Trophoblast cell (in vitro differentiated cells and primary cell): ENCODE measurements around the gene S100A4.

ENCODE experiments used
- DNase-seq, 2 donors: peaks; one replicate each; pipeline ENCODE4 v3.0.0-alpha.2; 2016
- H2AFZ ChIP-seq: 2 replicates; pipeline ENCODE4 v1.6.1; 2013; ENCODE audit warnings: low read length, moderate library complexity, mild to moderate bottlenecking; ENCODE audit not compliant: insufficient read depth, poor library complexity
- H2AK5ac ChIP-seq: 2 replicates; pipeline ENCODE4 v1.6.1; 2013; ENCODE audit warnings: mild to moderate bottlenecking, low read length
- H2BK120ac ChIP-seq: 2 replicates; pipeline ENCODE4 v1.6.1; 2013; ENCODE audit warnings: low read length, mild to moderate bottlenecking, moderate library complexity; ENCODE audit not compliant: insufficient read depth, poor library complexity
- H2BK12ac ChIP-seq: 2 replicates; pipeline ENCODE4 v1.6.1; 2013; ENCODE audit warnings: mild to moderate bottlenecking, low read length, moderate library complexity
- H2BK5ac ChIP-seq: 2 replicates; pipeline ENCODE4 v1.6.1; 2013; ENCODE audit warnings: low read length, low read depth, moderate library complexity, mild to moderate bottlenecking; ENCODE audit not compliant: poor library complexity
- H3K14ac ChIP-seq: 2 replicates; pipeline ENCODE4 v1.6.1; 2013; ENCODE audit warnings: mild to moderate bottlenecking, low read length
- H3K18ac ChIP-seq: 2 replicates; pipeline ENCODE4 v1.6.1; 2013; ENCODE audit warnings: mild to moderate bottlenecking, low read length
- H3K23ac ChIP-seq: 2 replicates; pipeline ENCODE4 v1.6.1; 2013; ENCODE audit warnings: low read length
- H3K27ac ChIP-seq: 2 replicates; pipeline ENCODE4 v1.5.1; 2013; ENCODE audit warnings: low read depth, mild to moderate bottlenecking, inconsistent platforms, low read length, moderate library complexity
- H3K27me3 ChIP-seq: 2 replicates; pipeline ENCODE4 v1.6.1; 2013; ENCODE audit warnings: inconsistent platforms, mild to moderate bottlenecking, low read length, moderate library complexity; ENCODE audit not compliant: insufficient read depth
- H3K36me3 ChIP-seq, 2 experiments: 1 replicate in 1 of 2; 2 replicates in 1 of 2; pipeline ENCODE4 v1.6.1; 2013; ENCODE audit warnings: low read length in 2 of 2, mild to moderate bottlenecking in 2 of 2, moderate library complexity in 1 of 2; ENCODE audit not compliant: insufficient read depth in 2 of 2, control insufficient read depth in 1 of 2
- H3K4ac ChIP-seq: 2 replicates; pipeline ENCODE4 v1.6.1; 2013; ENCODE audit warnings: low read depth, mild to moderate bottlenecking, low read length, moderate library complexity
- H3K4me1 ChIP-seq, 2 experiments: 1 replicate in 1 of 2; 2 replicates in 1 of 2; pipeline ENCODE4 v1.6.1; 2013; ENCODE audit warnings: low read length in 2 of 2, mild to moderate bottlenecking in 2 of 2, moderate library complexity in 1 of 2; ENCODE audit not compliant: insufficient read depth in 2 of 2, control insufficient read depth in 1 of 2
- H3K4me2 ChIP-seq: 2 replicates; pipeline ENCODE4 v1.6.1; 2013; ENCODE audit warnings: inconsistent platforms, mild to moderate bottlenecking, low read length, moderate library complexity
- H3K4me3 ChIP-seq: 2 replicates; pipeline ENCODE4 v1.5.1; 2013; ENCODE audit warnings: mild to moderate bottlenecking, low read depth, low read length, inconsistent platforms
- H3K79me1 ChIP-seq: one replicate; pipeline ENCODE4 v1.6.1; 2013; ENCODE audit warnings: low read length
- H3K79me2 ChIP-seq: 2 replicates; pipeline ENCODE4 v1.6.1; 2013; ENCODE audit warnings: low read length, mild to moderate bottlenecking; ENCODE audit not compliant: control insufficient read depth, insufficient read depth, poor library complexity
- H3K9ac ChIP-seq: 2 replicates; pipeline ENCODE4 v1.6.1; 2013; ENCODE audit warnings: mild to moderate bottlenecking, low read length
- H3K9me3 ChIP-seq: 2 replicates; pipeline ENCODE4 v1.6.1; 2013; ENCODE audit warnings: low read depth, mild to moderate bottlenecking, control low read depth, inconsistent platforms, low read length; ENCODE audit not compliant: insufficient read depth
- H4K12ac ChIP-seq: 2 replicates; pipeline ENCODE4 v1.6.1; 2013; ENCODE audit warnings: low read depth, mild to moderate bottlenecking, low read length, moderate library complexity
- H4K8ac ChIP-seq: 2 replicates; pipeline ENCODE4 v1.6.1; 2013; ENCODE audit warnings: low read depth, mild to moderate bottlenecking, low read length, moderate library complexity
- H4K91ac ChIP-seq: one replicate; pipeline ENCODE4 v1.6.1; 2013; ENCODE audit warnings: low read depth, mild to moderate bottlenecking, low read length, moderate library complexity
- WGBS: extraction: QIAGEN DNeasy Blood & Tissue Kit; methylation state at CpG from one replicate; pipeline ENCODE4 v1.1.7; 2013; ENCODE audit warnings: missing lambda C conversion rate; ENCODE audit not compliant: insufficient read length, insufficient coverage; ENCODE audit errors: extremely low coverage; 5-methylcytosine and 5-hydroxymethylcytosine counted together

S100A4 gene

GRCh38 chr1:153566414-153567371, 21.1 kb upstream of the S100A4 start:
- Histone ChIP-seq H3K23ac (peak overlapping the region; percentile 87), H2AK5ac (peak overlapping the region; percentile 99), H3K18ac (peak overlapping the region; percentile 98), H4K12ac (peak overlapping the region; percentile 86), H3K27me3 (no peaks in the 10 kb centered on the region), H4K8ac (peak overlapping the region; percentile 94), H2BK120ac (peak overlapping the region; percentile 100), H3K4me2 (peak overlapping the region; percentile 30), H3K4me1 (peaks cover 39 to 51% of the 10 kb centered on the region in 2 experiments), H3K9me3 (no peaks in the 10 kb centered on the region), H3K79me2 (peaks cover 16% of the 10 kb centered on the region), H2BK5ac (peak overlapping the region; percentile 100), H2AFZ (peak overlapping the region; percentile 78), H3K14ac (peak overlapping the region; percentile 98), H3K79me1 (peaks cover 59% of the 10 kb centered on the region), H3K4me3 (peak overlapping the region; percentile 29), H3K36me3 (no peaks in the 10 kb centered on the region), H3K4ac (peak overlapping the region; percentile 97), H3K27ac (peak overlapping the region; percentile 100), H4K91ac (peak overlapping the region; percentile 100), H2BK12ac (peak overlapping the region; percentile 99), H3K9ac (peak overlapping the region; percentile 79)
- WGBS: no CpG with 5 or more reads among the region's 16 CpGs
- DNase-seq: peak; percentile 97

GRCh38 chr1:153565529-153566374, 20.1 kb upstream of the S100A4 start, which contains the start of gene S100A2:
Gene S100A2, minus strand, starts transcription at chr1:153565844. Its CDS starts 1,967 bp downstream, at chr1:153563877.
- Histone ChIP-seq H3K4me3 (no peak within 1 kb of the TSS), H3K79me1 (peaks cover 59% of the 10 kb centered on the region), H2BK5ac (peak within 1 kb of the TSS; percentile 100), H2BK12ac (peak within 1 kb of the TSS; percentile 99), H4K12ac (peak within 1 kb of the TSS; percentile 86), H3K4me2 (peak within 1 kb of the TSS; percentile 30), H3K18ac (peak within 1 kb of the TSS; percentile 98), H4K91ac (peak within 1 kb of the TSS; percentile 100), H3K79me2 (peaks cover 16% of the 10 kb centered on the region), H2BK120ac (peak within 1 kb of the TSS; percentile 100), H3K23ac (no peak within 1 kb of the TSS), H3K9me3 (no peaks in the 10 kb centered on the region), H3K14ac (peak within 1 kb of the TSS; percentile 98), H3K4ac (peak within 1 kb of the TSS; percentile 97), H3K27me3 (no peaks in the 10 kb centered on the region), H2AFZ (peak within 1 kb of the TSS; percentile 84), H3K4me1 (peaks cover 42 to 56% of the 10 kb centered on the region in 2 experiments), H3K36me3 (no peaks in the 10 kb centered on the region), H3K9ac (no peak within 1 kb of the TSS), H2AK5ac (peak within 1 kb of the TSS; percentile 99), H3K27ac (peak within 1 kb of the TSS; percentile 100), H4K8ac (peak within 1 kb of the TSS; percentile 94)
- no CpG with 5 or more reads among the region's 8 CpGs for WGBS
- DNase-seq: peak; percentile 77 to 78

GRCh38 chr1:153563991-153564390, 18.4 kb upstream of the S100A4 start:
- H3K79me1 ChIP-seq: peaks cover 51% of the 10 kb centered on the region
- WGBS: no CpG with 5 or more reads among the region's 7 CpGs
- H3K4me1 ChIP-seq: peaks cover 41 to 52% of the 10 kb centered on the region in 2 experiments
- H3K79me2 ChIP-seq: peaks cover 16% of the 10 kb centered on the region
- DNase-seq: no peak
- peak overlapping the region; percentile 99 for H2BK12ac ChIP-seq
- peak overlapping the region; percentile 80 for H3K14ac ChIP-seq
- no peaks in the 10 kb centered on the region for H3K36me3 ChIP-seq
- no peak overlapping the region for H4K12ac ChIP-seq
- H3K27ac ChIP-seq: no peak overlapping the region
- H2AFZ ChIP-seq: no peak overlapping the region
- H3K27me3 ChIP-seq: no peaks in the 10 kb centered on the region
- peak overlapping the region; percentile 50 for H4K8ac ChIP-seq
- no peak overlapping the region for H3K9ac ChIP-seq
- peak overlapping the region; percentile 65 for H2AK5ac ChIP-seq
- peak overlapping the region; percentile 2 for H3K4me2 ChIP-seq
- peak overlapping the region; percentile 40 for H3K18ac ChIP-seq
- H3K9me3 ChIP-seq: no peaks in the 10 kb centered on the region
- peak overlapping the region; percentile 47 for H3K4ac ChIP-seq
- peak overlapping the region; percentile 28 for H2BK5ac ChIP-seq
- H4K91ac ChIP-seq: peak overlapping the region; percentile 97
- H3K4me3 ChIP-seq: peak overlapping the region; percentile 14
- H2BK120ac ChIP-seq: peak overlapping the region; percentile 97
- H3K23ac ChIP-seq: no peak overlapping the region

GRCh38 chr1:153563483-153563901, 17.9 kb upstream of the S100A4 start:
- Histone ChIP-seq H2BK5ac (peak overlapping the region; percentile 28), H3K18ac (peak overlapping the region; percentile 32), H3K27ac (no peak overlapping the region), H2BK12ac (peak overlapping the region; percentile 99), H3K14ac (peak overlapping the region; percentile 80), H4K8ac (peak overlapping the region; percentile 50), H2AFZ (no peak overlapping the region), H3K4ac (peak overlapping the region; percentile 16), H3K9me3 (no peaks in the 10 kb centered on the region), H4K91ac (peak overlapping the region; percentile 97), H2BK120ac (peak overlapping the region; percentile 97), H3K36me3 (no peaks in the 10 kb centered on the region), H3K4me2 (peak overlapping the region; percentile 2), H4K12ac (no peak overlapping the region), H2AK5ac (peak overlapping the region; percentile 65), H3K79me1 (peaks cover 48% of the 10 kb centered on the region), H3K79me2 (peaks cover 16% of the 10 kb centered on the region), H3K23ac (no peak overlapping the region), H3K9ac (no peak overlapping the region), H3K4me1 (peaks cover 39 to 48% of the 10 kb centered on the region in 2 experiments), H3K27me3 (no peaks in the 10 kb centered on the region), H3K4me3 (peak overlapping the region; percentile 19)
- DNase-seq: no peak
- WGBS: no CpG with 5 or more reads among the region's 6 CpGs
